Measurements from ENCODE around the gene NDRG4.

DNA sequence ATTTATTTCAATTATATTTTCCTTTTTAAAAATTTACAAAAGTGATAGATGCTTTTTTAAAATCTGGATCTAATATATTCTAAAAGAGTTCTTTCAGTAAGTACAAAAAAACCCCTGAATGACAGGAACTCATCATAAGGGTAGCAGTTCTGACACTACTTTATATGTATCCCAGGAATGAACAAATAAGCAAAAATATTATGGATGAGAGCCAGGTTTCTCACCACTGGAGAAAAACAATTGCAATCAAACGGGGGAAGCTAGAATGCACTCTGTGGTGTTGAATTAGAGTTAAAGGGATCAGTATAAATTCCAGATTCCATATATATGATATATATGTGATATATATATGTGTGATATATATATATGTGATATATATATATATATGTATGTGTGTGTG, 23.2 kb upstream of the NDRG4 start:
- TF ChIP-seq, protein P1, sequence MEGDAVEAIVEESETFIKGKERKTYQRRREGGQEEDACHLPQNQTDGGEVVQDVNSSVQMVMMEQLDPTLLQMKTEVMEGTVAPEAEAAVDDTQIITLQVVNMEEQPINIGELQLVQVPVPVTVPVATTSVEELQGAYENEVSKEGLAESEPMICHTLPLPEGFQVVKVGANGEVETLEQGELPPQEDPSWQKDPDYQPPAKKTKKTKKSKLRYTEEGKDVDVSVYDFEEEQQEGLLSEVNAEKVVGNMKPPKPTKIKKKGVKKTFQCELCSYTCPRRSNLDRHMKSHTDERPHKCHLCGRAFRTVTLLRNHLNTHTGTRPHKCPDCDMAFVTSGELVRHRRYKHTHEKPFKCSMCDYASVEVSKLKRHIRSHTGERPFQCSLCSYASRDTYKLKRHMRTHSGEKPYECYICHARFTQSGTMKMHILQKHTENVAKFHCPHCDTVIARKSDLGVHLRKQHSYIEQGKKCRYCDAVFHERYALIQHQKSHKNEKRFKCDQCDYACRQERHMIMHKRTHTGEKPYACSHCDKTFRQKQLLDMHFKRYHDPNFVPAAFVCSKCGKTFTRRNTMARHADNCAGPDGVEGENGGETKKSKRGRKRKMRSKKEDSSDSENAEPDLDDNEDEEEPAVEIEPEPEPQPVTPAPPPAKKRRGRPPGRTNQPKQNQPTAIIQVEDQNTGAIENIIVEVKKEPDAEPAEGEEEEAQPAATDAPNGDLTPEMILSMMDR (IDR thresholded peaks at IDR 0.05; ENCODE audit: poor library complexity), result no peak
- TF ChIP-seq EZH2phosphoT487 (IDR thresholded peaks at IDR 0.05; ENCODE audit: low read depth, severe bottlenecking, unreplicated experiment), result no peak

Measured in hepatocyte (in vitro differentiated cells).